ENCODE measurements around the gene CYP24A1.

Gene CYP24A1

GRCh38 chr20:54156981-54157835 lies 16.6 kb downstream of the CYP24A1 start:
- TF ChIP-seq CTCF (IDR thresholded peaks at IDR 0.05; ENCODE audit: insufficient read depth, low read length, poor library complexity, severe bottlenecking) = no peak
- Histone ChIP-seq H3K36me3 (ENCODE audit: control insufficient read depth, insufficient read depth, low read length) (no peaks in the 10 kb centered on the region), H3K4me3 (replicated peaks; ENCODE audit: low read depth, low read length) (no peak overlapping the region), H3K27me3 (replicated peaks; ENCODE audit: control insufficient read depth, insufficient read depth, low read length) (no peaks in the 10 kb centered on the region; the same call in 1 of the 2 replicates)
- no peak for DNase-seq (ENCODE audit: extremely low read depth, insufficient read length)

DNA sequence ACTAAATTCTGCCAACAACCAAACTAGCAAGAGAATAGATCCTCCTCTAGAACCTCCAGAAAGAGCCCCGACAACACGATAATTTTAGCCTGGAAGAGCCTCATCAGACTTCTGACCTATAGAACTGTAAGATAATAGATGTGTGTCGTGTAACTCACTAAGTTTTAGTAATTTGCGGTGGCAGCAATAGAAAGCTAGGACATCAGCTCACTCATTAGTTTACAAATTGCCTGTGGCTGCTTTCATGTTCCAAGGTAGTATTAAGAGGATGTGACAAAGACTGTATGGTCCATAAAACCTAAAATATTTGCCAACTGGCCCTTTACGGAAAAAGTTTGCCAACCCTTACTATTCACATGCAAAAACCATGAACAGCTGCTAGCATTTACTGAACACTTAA lies 17.3 kb downstream of the CYP24A1 start:
- Histone ChIP-seq H3K4me3 (replicated peaks; ENCODE audit: low read depth, low read length) (no peak overlapping the region), H3K27me3 (replicated peaks; ENCODE audit: control insufficient read depth, insufficient read depth, low read length) (no peaks in the 10 kb centered on the region; the same call in 1 of the 2 replicates), H3K36me3 (ENCODE audit: control insufficient read depth, insufficient read depth, low read length) (no peaks in the 10 kb centered on the region)
- no peak for TF ChIP-seq CTCF (IDR thresholded peaks at IDR 0.05; ENCODE audit: insufficient read depth, low read length, poor library complexity, severe bottlenecking)
- no peak for DNase-seq (ENCODE audit: extremely low read depth, insufficient read length)

GRCh38 chr20:54155736-54156317 lies 18.0 kb downstream of the CYP24A1 start:
- no peaks in the 10 kb centered on the region for H3K36me3 ChIP-seq (ENCODE audit: control insufficient read depth, insufficient read depth, low read length)
- no peak for TF ChIP-seq CTCF (IDR thresholded peaks at IDR 0.05; ENCODE audit: insufficient read depth, low read length, poor library complexity, severe bottlenecking)

GRCh38 chr20:54154439-54154838 lies 19.3 kb downstream of the CYP24A1 start:
- no peaks in the 10 kb centered on the region for H3K36me3 ChIP-seq (ENCODE audit: control insufficient read depth, insufficient read depth, low read length)
- H3K27me3 ChIP-seq (replicated peaks; ENCODE audit: control insufficient read depth, insufficient read depth, low read length) = no peaks in the 10 kb centered on the region
- no peak for DNase-seq (ENCODE audit: extremely low read depth, insufficient read length)
- no peak overlapping the region for H3K4me3 ChIP-seq (replicated peaks; ENCODE audit: low read depth, low read length)
- TF ChIP-seq CTCF (IDR thresholded peaks at IDR 0.05; ENCODE audit: insufficient read depth, low read length, poor library complexity, severe bottlenecking) = no peak

More at GRCh38 chr20:54155736-54156317, 18.0 kb downstream of the CYP24A1 start:
- no peaks in the 10 kb centered on the region; the same call in 1 of the 2 replicates for H3K27me3 ChIP-seq (replicated peaks; ENCODE audit: control insufficient read depth, insufficient read depth, low read length)
- no peak for DNase-seq (ENCODE audit: extremely low read depth, insufficient read length)
- H3K4me3 ChIP-seq (replicated peaks; ENCODE audit: low read depth, low read length) = no peak overlapping the region

- TF ChIP-seq CTCF (IDR thresholded peaks at IDR 0.05; ENCODE audit: insufficient read depth, low read length, poor library complexity, severe bottlenecking) = no peak
- no peaks in the 10 kb centered on the region for H3K27me3 ChIP-seq (replicated peaks; ENCODE audit: control insufficient read depth, insufficient read depth, low read length)
- no peaks in the 10 kb centered on the region for H3K36me3 ChIP-seq (ENCODE audit: control insufficient read depth, insufficient read depth, low read length)
- no peak for DNase-seq (ENCODE audit: extremely low read depth, insufficient read length)
- H3K4me3 ChIP-seq (replicated peaks; ENCODE audit: low read depth, low read length) = no peak overlapping the region
Observed at GRCh38 chr20:54153847-54154246, 19.9 kb downstream of the CYP24A1 start.

Data from GM06990 (cell line).